Sigmoid colon (tissue), 4 donors: ENCODE measurements around the gene ERFL.

Experiments used
- EP300 ChIP-seq, 4 donors: sonication (generic); formaldehyde crosslinking; IDR thresholded peaks; one replicate each; pipeline ENCODE4 v1.6.1; 2017; ENCODE audit warnings: antibody characterized with exemption in 4 of 4
- POLR2A ChIP-seq, 2 donors: fragments of 450-650 bp; IDR thresholded peaks; one replicate each; pipeline ENCODE4 v1.6.1; 2016; ENCODE audit warnings: antibody characterized with exemption in 2 of 2, mild to moderate bottlenecking in 2 of 2, moderate library complexity in 2 of 2
- POLR2AphosphoS5 ChIP-seq, 4 donors: sonication (generic); formaldehyde crosslinking; IDR thresholded peaks; one replicate each; pipeline ENCODE4 v1.6.1; 2017; ENCODE audit warnings: antibody characterized with exemption in 4 of 4
- TF ChIP-seq, protein P1 (sequence below), 4 experiments: fragments of 450-650 bp in 3 of 4; fragments of 200-600 bp in 1 of 4; IDR thresholded peaks; one replicate each; pipeline ENCODE4 v1.5.1; 2016 to 2019; ENCODE audit warnings: antibody characterized with exemption in 4 of 4, mild to moderate bottlenecking in 3 of 4, moderate library complexity in 2 of 4

DNA sequence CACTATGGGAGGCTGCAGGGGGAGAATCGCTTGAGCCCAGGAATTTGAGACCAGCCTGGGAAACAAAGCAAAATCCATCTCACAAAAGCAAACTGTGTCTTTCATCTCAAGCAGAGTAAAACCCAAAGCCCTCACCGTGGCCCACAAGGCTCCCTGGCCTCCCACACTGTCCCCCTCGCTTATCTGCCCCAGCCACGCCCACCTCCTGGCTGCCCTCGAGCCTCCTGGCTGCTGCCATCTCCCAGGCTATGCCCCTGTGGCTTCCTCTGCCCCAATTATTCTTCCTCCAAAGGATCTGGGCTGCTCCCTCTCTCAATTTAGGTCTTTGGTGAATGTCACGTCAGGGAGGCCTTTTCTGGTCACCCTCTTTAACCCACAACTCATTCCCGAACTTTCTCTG, 27.3 kb upstream of the ERFL start:
- TF ChIP-seq, protein P1, sequence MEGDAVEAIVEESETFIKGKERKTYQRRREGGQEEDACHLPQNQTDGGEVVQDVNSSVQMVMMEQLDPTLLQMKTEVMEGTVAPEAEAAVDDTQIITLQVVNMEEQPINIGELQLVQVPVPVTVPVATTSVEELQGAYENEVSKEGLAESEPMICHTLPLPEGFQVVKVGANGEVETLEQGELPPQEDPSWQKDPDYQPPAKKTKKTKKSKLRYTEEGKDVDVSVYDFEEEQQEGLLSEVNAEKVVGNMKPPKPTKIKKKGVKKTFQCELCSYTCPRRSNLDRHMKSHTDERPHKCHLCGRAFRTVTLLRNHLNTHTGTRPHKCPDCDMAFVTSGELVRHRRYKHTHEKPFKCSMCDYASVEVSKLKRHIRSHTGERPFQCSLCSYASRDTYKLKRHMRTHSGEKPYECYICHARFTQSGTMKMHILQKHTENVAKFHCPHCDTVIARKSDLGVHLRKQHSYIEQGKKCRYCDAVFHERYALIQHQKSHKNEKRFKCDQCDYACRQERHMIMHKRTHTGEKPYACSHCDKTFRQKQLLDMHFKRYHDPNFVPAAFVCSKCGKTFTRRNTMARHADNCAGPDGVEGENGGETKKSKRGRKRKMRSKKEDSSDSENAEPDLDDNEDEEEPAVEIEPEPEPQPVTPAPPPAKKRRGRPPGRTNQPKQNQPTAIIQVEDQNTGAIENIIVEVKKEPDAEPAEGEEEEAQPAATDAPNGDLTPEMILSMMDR (IDR thresholded peaks at IDR 0.05): no peak
- no peak for TF ChIP-seq POLR2A (IDR thresholded peaks at IDR 0.05)
- no peak for TF ChIP-seq POLR2AphosphoS5 (IDR thresholded peaks at IDR 0.05)
- TF ChIP-seq EP300 (IDR thresholded peaks at IDR 0.05): no peak
